Parathyroid adenoma (tissue), 2 donors: ENCODE results near the gene ATP6V0E1.
"Not testable (repeated sequence)": the region's sequence is repeated elsewhere in the genome, so short reads cannot be mapped to it uniquely, and the experiment has no call there.

ENCODE experiments used
- H2AFZ ChIP-seq: fragments of 300-600 bp; sonication (generic); one replicate; pipeline ENCODE4 v1.7.0; 2017; ENCODE audit warnings: antibody characterized with exemption, mild to moderate bottlenecking
- H3K27ac ChIP-seq: fragments of 300-600 bp; sonication (generic); one replicate; pipeline ENCODE4 v1.7.0; 2017
- H3K27me3 ChIP-seq: fragments of 300-600 bp; sonication (generic); one replicate; pipeline ENCODE4 v1.7.0; 2017; ENCODE audit warnings: low read length; ENCODE audit not compliant: control insufficient read depth, insufficient read depth
- H3K36me3 ChIP-seq: fragments of 300-600 bp; sonication (generic); one replicate; pipeline ENCODE4 v1.7.0; 2017; ENCODE audit warnings: low read length; ENCODE audit not compliant: control insufficient read depth, insufficient read depth
- H3K4me1 ChIP-seq: fragments of 300-600 bp; sonication (generic); one replicate; pipeline ENCODE4 v1.7.0; 2017; ENCODE audit warnings: control low read depth
- H3K4me2 ChIP-seq: fragments of 300-600 bp; sonication (generic); one replicate; pipeline ENCODE4 v1.7.0; 2017; ENCODE audit warnings: low read length
- H3K4me3 ChIP-seq: fragments of 300-600 bp; sonication (generic); one replicate; pipeline ENCODE4 v1.7.0; 2017; ENCODE audit warnings: low read depth, low read length
- H3K79me2 ChIP-seq: fragments of 300-600 bp; sonication (generic); one replicate; pipeline ENCODE4 v1.7.0; 2017; ENCODE audit warnings: control low read depth
- H3K9ac ChIP-seq: fragments of 300-600 bp; sonication (generic); one replicate; pipeline ENCODE4 v1.7.0; 2017; ENCODE audit warnings: mild to moderate bottlenecking
- H3K9me3 ChIP-seq: fragments of 300-600 bp; sonication (generic); one replicate; pipeline ENCODE4 v1.7.0; 2017; ENCODE audit warnings: low read length; ENCODE audit not compliant: control insufficient read depth
- TF ChIP-seq, protein P1 (sequence below): fragments of 300-600 bp; sonication (generic); IDR thresholded peaks from one replicate; pipeline ENCODE4 v1.7.0; 2017; ENCODE audit warnings: antibody characterized with exemption, mild to moderate bottlenecking
- donor health status: primary hyperparathyroidism.

The ATP6V0E1 gene

DNA sequence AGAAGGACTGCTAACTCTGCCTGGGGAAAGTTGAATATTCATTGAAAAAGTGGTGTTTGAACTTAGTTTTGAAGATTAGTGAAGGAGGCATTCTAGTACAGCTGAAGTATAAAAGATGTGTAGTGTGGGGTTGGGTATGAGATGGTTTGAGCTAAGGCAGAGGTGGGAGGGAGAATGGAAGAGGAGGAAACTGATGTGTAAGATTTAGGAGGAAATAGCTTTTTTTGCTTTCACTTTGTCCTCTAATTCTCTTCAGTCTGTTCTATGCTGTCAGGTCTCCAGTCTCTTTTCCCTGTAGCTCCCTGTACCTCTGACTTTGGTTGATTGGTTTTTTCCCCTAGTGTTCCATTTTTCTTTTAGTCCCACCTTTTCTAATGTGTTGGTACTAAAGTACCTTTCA, 81.6 kb downstream of the ATP6V0E1 start:
- H3K79me2 ChIP-seq, result peaks cover 79% of the 10 kb centered on the region
- H2AFZ ChIP-seq, result no peak overlapping the region
- TF ChIP-seq, protein P1, sequence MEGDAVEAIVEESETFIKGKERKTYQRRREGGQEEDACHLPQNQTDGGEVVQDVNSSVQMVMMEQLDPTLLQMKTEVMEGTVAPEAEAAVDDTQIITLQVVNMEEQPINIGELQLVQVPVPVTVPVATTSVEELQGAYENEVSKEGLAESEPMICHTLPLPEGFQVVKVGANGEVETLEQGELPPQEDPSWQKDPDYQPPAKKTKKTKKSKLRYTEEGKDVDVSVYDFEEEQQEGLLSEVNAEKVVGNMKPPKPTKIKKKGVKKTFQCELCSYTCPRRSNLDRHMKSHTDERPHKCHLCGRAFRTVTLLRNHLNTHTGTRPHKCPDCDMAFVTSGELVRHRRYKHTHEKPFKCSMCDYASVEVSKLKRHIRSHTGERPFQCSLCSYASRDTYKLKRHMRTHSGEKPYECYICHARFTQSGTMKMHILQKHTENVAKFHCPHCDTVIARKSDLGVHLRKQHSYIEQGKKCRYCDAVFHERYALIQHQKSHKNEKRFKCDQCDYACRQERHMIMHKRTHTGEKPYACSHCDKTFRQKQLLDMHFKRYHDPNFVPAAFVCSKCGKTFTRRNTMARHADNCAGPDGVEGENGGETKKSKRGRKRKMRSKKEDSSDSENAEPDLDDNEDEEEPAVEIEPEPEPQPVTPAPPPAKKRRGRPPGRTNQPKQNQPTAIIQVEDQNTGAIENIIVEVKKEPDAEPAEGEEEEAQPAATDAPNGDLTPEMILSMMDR, result no peak
- H3K9ac ChIP-seq, result no peak overlapping the region
- no peak overlapping the region for H3K4me3 ChIP-seq
- H3K36me3 ChIP-seq, result no peaks in the 10 kb centered on the region
- no peaks in the 10 kb centered on the region for H3K27me3 ChIP-seq
- H3K4me2 ChIP-seq, result no peak overlapping the region
- peaks cover 14% of the 10 kb centered on the region for H3K4me1 ChIP-seq
- H3K27ac ChIP-seq, result no peak overlapping the region
- no peaks in the 10 kb centered on the region for H3K9me3 ChIP-seq

DNA sequence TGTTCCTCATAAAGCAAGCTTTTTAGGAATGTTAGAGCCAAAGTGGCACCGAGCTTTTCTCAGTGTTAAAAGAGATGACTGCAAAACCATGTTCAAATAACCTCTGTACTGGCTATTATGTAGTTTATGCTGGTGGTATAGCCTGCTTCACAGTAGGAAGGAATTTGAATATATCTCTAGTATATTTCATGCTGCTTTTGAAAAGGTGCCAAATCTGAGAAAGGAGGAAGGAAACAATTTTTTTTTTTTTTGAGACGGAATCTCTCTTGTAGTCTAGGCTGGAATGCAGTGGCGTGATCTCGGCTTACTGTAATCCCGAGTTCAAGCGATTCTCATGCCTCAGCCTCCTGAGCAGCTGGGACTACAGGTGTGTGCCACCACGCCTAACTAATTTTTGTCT, 86.1 kb downstream of the ATP6V0E1 start:
- H3K27ac ChIP-seq, result no peak overlapping the region
- H2AFZ ChIP-seq, result no peak overlapping the region
- H3K79me2 ChIP-seq, result peaks cover 68% of the 10 kb centered on the region
- H3K4me1 ChIP-seq, result peaks cover 22% of the 10 kb centered on the region
- no peaks in the 10 kb centered on the region for H3K27me3 ChIP-seq
- no peaks in the 10 kb centered on the region for H3K9me3 ChIP-seq
- TF ChIP-seq, protein P1, result no peak
- no peak overlapping the region for H3K4me3 ChIP-seq
- H3K4me2 ChIP-seq, result no peak overlapping the region
- no peak overlapping the region for H3K9ac ChIP-seq
- no peaks in the 10 kb centered on the region for H3K36me3 ChIP-seq

GRCh38 chr5:173075137-173075843, 91.7 kb downstream of the ATP6V0E1 start:
- peaks cover 18% of the 10 kb centered on the region for H3K4me1 ChIP-seq
- H3K4me2 ChIP-seq, result peak overlapping the region; percentile 61
- H3K4me3 ChIP-seq, result peak overlapping the region; percentile 17
- TF ChIP-seq, protein P1, result no peak
- no peak overlapping the region for H3K9ac ChIP-seq
- H2AFZ ChIP-seq, result no peak overlapping the region
- peak overlapping the region; percentile 80 for H3K27ac ChIP-seq
- H3K27me3 ChIP-seq, result no peaks in the 10 kb centered on the region
- no peaks in the 10 kb centered on the region for H3K9me3 ChIP-seq
- peaks cover 48% of the 10 kb centered on the region for H3K79me2 ChIP-seq
- H3K36me3 ChIP-seq, result no peaks in the 10 kb centered on the region

DNA sequence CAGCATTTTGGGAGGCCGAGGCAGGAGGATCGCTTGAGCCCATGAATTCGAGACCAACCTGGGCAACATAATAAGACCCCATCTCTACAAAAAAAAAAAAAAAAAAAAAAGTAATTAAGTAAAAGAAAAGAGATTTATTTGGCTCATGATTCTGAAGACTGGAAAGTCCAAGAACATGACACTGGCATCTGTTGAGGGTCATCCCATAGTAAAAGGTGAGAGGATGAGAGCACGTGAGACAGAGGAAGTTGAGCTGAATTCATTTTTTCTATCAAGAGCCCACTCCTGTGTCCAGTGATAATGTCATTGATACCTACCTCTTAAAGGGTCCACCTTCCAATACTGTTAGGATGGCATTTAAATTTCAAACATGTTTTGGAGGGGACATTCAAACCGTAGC, 92.4 kb downstream of the ATP6V0E1 start:
- no peaks in the 10 kb centered on the region for H3K9me3 ChIP-seq
- H3K4me3 ChIP-seq, result no peak overlapping the region
- TF ChIP-seq, protein P1, result no peak
- peaks cover 46% of the 10 kb centered on the region for H3K79me2 ChIP-seq
- H3K27me3 ChIP-seq, result no peaks in the 10 kb centered on the region
- H3K4me1 ChIP-seq, result peaks cover 25% of the 10 kb centered on the region
- H3K9ac ChIP-seq, result no peak overlapping the region
- peak overlapping the region; percentile 80 for H3K27ac ChIP-seq
- no peak overlapping the region for H2AFZ ChIP-seq
- peak overlapping the region; percentile 61 for H3K4me2 ChIP-seq
- no peaks in the 10 kb centered on the region for H3K36me3 ChIP-seq

GRCh38 chr5:173076471-173076870, 92.9 kb downstream of the ATP6V0E1 start:
- peaks cover 27% of the 10 kb centered on the region for H3K4me1 ChIP-seq
- peaks cover 46% of the 10 kb centered on the region for H3K79me2 ChIP-seq
- H3K27ac ChIP-seq, result not testable (repeated sequence)

More at GRCh38 chr5:173076471-173076870, 92.9 kb downstream of the ATP6V0E1 start:
- not testable (repeated sequence) for H3K27me3 ChIP-seq, H3K4me3 ChIP-seq, H3K36me3 ChIP-seq, H2AFZ ChIP-seq, H3K9me3 ChIP-seq, H3K9ac ChIP-seq, H3K4me2 ChIP-seq
